Hematopoietic multipotent progenitor cell treated with erythropoietin and hydrocortisone succinate and interleukin-3 and kit ligand, for 4 days (in vitro differentiated cells): ENCODE results near the gene TRIM2.

Experiments used
- DNase-seq: peaks from one replicate; pipeline ENCODE4 v3.0.0-alpha.2; 2015

The TRIM2 gene

GRCh38 chr4:153291562-153291961, 87.3 kb downstream of the TRIM2 start:
- DNase-seq = no peak

GRCh38 chr4:153292897-153293741, 88.9 kb downstream of the TRIM2 start:
- no peak for DNase-seq

GRCh38 chr4:153293742-153294057, 89.5 kb downstream of the TRIM2 start:
- no peak for DNase-seq

GRCh38 chr4:153294631-153295030, 90.4 kb downstream of the TRIM2 start:
- no peak for DNase-seq

DNA sequence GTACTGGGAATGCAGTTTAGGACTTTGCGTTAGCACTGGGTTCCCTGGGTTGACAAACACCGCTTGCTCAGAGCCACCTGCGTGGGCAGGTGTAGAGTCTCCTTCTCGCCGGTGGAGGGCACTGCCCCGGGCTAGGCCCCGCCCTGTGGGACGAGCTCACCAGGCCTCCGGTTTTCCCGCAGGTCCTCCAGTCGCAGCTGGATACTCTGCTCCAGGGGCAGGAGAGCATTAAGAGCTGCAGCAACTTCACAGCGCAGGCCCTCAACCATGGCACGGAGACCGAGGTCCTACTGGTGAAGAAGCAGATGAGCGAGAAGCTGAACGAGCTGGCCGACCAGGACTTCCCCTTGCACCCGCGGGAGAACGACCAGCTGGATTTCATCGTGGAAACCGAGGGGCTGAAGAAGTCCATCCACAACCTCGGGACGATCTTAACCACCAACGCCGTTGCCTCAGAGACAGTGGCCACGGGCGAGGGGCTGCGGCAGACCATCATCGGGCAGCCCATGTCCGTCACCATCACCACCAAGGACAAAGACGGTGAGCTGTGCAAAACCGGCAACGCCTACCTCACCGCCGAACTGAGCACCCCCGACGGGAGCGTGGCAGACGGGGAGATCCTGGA, 91.0 kb downstream of the TRIM2 start:
- DNase-seq = no peak

- no peak for DNase-seq
Measured at GRCh38 chr4:153296040-153296823, 92.0 kb downstream of the TRIM2 start.

- no peak for DNase-seq
Measured at GRCh38 chr4:153297116-153297515, 92.9 kb downstream of the TRIM2 start.

GRCh38 chr4:153310793-153311192, 106.5 kb downstream of the TRIM2 start:
- no peak for DNase-seq

- no peak for DNase-seq
Measured at GRCh38 chr4:153314915-153315314, 110.7 kb downstream of the TRIM2 start.

- peak; percentile 83 for DNase-seq
Measured at GRCh38 chr4:153318696-153319320, 114.6 kb downstream of the TRIM2 start.

DNA sequence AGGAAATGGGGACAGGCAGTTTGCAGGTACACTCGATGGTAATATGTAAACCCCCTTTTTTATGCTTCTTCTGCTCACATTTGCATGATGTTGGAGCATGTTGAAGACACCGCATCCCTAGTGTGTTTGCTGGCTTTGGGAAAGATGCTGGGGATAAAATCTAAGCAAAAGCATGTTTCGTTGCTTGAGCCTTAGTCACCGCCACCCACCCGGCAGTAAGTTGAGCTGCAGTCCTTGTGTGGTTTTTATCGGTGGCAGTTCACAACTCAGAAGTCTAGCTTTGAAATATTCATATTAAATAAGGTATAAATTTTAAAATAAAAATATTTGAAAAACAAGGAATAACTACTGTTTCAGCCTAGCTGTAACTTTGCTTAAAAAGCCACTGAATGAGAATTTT, 118.5 kb downstream of the TRIM2 start:
- DNase-seq = no peak

GRCh38 chr4:153324046-153324445, 119.8 kb downstream of the TRIM2 start:
- DNase-seq = no peak

DNA sequence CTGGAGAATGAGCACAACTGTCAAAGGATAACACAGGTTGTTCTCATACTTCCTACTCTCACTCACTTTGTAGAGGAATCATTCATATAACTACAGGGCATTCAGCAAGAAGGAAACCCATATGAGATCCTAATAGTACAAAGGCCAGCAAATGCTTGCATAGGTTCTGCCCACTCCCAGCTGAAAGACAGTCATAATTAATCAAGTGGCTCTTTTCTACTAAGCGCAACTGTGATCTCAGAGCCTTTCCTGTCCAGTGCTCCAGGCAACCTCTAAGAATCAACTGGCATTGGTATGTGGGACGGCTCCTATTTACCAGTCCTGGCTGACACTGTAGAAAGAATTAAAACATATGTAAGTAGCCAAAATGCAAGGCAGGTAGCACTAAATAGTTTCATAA, 121.3 kb downstream of the TRIM2 start:
- DNase-seq = no peak

GRCh38 chr4:153326513-153326912, 122.3 kb downstream of the TRIM2 start:
- no peak for DNase-seq

DNA sequence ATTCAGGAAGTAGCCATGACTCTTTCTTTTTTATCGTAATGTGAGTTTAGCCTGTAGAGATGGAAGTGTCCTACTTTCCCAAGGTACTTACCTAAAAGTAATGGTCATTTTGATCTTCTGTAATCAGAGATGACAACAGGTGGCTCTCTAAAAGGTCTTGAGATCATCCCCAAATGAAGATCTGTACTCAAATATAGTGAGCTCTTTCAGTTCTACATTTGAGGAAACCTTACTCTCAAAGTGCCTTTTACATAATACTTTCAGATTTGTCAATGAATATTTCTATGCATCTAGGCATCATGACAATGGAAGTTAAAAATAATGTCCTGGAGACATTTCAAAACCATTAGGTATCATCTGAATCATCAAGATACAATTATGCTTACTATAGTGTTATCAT, 123.0 kb downstream of the TRIM2 start:
- DNase-seq = no peak

- DNase-seq = no peak
Measured at GRCh38 chr4:153332936-153333335, 128.7 kb downstream of the TRIM2 start.

DNA sequence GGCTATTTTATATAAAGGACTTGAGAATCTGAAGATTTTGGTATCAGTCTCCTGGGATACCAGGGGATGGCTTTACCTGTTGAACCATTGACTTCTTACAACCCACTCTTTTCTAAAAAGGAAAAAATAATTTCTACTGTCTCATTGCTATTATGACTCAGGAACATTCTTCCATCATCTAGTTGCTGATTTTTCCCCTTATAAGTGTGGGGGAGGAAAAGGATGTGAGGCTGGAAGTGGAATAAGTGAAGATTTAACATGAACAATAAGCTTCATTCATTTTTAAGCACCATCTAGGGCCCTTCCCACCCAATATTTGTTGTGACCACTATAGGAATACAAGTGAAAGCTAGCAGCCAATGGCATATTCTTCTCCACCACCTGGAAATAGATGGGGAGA, 129.6 kb downstream of the TRIM2 start:
- DNase-seq = no peak

GRCh38 chr4:153335665-153336064, 131.4 kb downstream of the TRIM2 start:
- no peak for DNase-seq

- DNase-seq = no peak
Measured at GRCh38 chr4:153337686-153338085, 133.4 kb downstream of the TRIM2 start.

DNA sequence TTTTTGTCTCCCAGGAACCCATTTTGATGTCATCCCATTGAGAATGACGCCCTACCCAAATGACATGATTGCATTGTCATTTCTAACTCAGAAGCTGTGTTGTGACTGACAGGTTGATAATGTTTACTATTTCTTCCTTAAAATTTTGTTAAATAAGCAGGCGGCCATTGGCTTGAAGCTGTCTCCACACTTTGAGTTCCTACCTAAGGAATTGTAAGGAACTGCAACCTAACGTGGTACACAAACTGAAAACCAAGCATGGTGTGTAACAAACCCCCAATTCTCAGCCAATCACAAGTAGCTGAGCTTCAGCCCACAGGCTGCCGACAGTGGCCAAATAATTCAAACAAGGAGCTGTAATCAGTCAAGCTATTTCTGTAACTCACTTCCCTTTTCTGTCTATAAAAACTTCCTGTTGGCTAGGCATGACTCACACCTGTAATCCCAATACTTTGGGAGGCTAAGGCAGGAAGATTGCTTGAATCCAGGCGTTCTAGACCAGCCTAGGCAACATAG, 137.4 kb downstream of the TRIM2 start:
- DNase-seq = peak; percentile 73

GRCh38 chr4:153342751-153343552, 138.7 kb downstream of the TRIM2 start:
- no peak for DNase-seq
